Nephron (organoid): Measurements from ENCODE around the gene GALNTL6.

Experiments
- H3K27ac Mint-ChIP-seq, 3 experiments: 2 replicates each; pipeline ENCODE4 v1.8.0; 2020; ENCODE audit warnings: mixed read lengths in 3 of 3, mild to moderate bottlenecking in 2 of 3, moderate library complexity in 1 of 3
- H3K27me3 Mint-ChIP-seq: 2 replicates; pipeline ENCODE4 v1.8.0; 2021; ENCODE audit warnings: low read depth, mild to moderate bottlenecking, moderate library complexity, mixed read lengths
- H3K36me3 Mint-ChIP-seq: 2 replicates; pipeline ENCODE4 v1.8.0; 2020; ENCODE audit warnings: low read depth, mixed read lengths
- H3K4me1 Mint-ChIP-seq: 2 replicates; pipeline ENCODE4 v1.8.0; 2020; ENCODE audit warnings: mixed read lengths
- H3K4me3 Mint-ChIP-seq, 3 experiments: 2 replicates each; pipeline ENCODE4 v1.8.0; 2020; ENCODE audit warnings: mild to moderate bottlenecking in 3 of 3, mixed read lengths in 3 of 3, moderate library complexity in 2 of 3
- H3K9me3 Mint-ChIP-seq: 2 replicates; pipeline ENCODE4 v1.8.0; 2020; ENCODE audit warnings: mixed read lengths
- TF ChIP-seq, protein P1 (sequence below), 3 experiments: fragments of 200-600 bp; sonication (generic); IDR thresholded peaks; one replicate each; pipeline ENCODE4 v1.5.0; 2021; ENCODE audit warnings: antibody characterized with exemption in 3 of 3; ENCODE audit not compliant: unreplicated experiment in 3 of 3

The GALNTL6 gene

GRCh38 chr4:172734555-172734954 lies 921.4 kb downstream of the GALNTL6 start:
- Mint-ChIP-seq H3K27me3 (peaks cover 4% of the 10 kb centered on the region), H3K36me3 (peaks cover 6% of the 10 kb centered on the region), H3K4me3 (no peak overlapping the region), H3K4me1 (no peaks in the 10 kb centered on the region), H3K27ac (no peak overlapping the region), H3K9me3 (peaks cover 67% of the 10 kb centered on the region)
- TF ChIP-seq, protein P1, sequence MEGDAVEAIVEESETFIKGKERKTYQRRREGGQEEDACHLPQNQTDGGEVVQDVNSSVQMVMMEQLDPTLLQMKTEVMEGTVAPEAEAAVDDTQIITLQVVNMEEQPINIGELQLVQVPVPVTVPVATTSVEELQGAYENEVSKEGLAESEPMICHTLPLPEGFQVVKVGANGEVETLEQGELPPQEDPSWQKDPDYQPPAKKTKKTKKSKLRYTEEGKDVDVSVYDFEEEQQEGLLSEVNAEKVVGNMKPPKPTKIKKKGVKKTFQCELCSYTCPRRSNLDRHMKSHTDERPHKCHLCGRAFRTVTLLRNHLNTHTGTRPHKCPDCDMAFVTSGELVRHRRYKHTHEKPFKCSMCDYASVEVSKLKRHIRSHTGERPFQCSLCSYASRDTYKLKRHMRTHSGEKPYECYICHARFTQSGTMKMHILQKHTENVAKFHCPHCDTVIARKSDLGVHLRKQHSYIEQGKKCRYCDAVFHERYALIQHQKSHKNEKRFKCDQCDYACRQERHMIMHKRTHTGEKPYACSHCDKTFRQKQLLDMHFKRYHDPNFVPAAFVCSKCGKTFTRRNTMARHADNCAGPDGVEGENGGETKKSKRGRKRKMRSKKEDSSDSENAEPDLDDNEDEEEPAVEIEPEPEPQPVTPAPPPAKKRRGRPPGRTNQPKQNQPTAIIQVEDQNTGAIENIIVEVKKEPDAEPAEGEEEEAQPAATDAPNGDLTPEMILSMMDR (IDR thresholded peaks at IDR 0.05; ENCODE audit: unreplicated experiment in 3 of 3): no peak

- peaks cover 4% of the 10 kb centered on the region for H3K27me3 Mint-ChIP-seq
These were observed 922.8 kb downstream of the GALNTL6 start for GRCh38 chr4:172736046-172736445.

DNA sequence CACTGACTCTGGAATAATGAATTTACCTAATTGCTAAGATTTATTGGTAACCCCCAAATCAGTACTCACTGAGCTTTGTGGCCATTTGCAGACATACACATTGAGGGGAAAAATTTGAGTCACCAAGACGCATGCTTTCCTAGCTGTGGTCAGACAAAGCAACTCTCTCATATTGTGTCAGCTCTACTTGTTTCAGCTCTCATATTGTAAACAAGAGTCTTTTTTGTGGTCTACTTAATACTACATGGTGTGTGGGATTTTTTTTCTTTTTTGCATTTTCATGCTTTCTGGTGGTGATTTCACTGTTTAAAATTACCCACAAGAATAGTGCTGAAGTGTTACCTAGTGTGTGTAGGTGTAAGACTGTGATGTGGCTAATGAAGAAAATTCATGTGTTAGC lies 927.2 kb downstream of the GALNTL6 start:
- TF ChIP-seq, protein P1 (IDR thresholded peaks at IDR 0.05; ENCODE audit: unreplicated experiment in 3 of 3): no peak
- Mint-ChIP-seq H3K36me3 (no peaks in the 10 kb centered on the region), H3K4me1 (no peaks in the 10 kb centered on the region), H3K27me3 (peaks cover 3% of the 10 kb centered on the region), H3K27ac (no peak overlapping the region), H3K9me3 (peaks cover 22% of the 10 kb centered on the region), H3K4me3 (no peak overlapping the region)

More at GRCh38 chr4:172736046-172736445, 922.8 kb downstream of the GALNTL6 start:
- Mint-ChIP-seq H3K36me3 (peaks cover 6% of the 10 kb centered on the region), H3K27ac (no peak overlapping the region), H3K9me3 (peaks cover 55% of the 10 kb centered on the region), H3K4me1 (no peaks in the 10 kb centered on the region), H3K4me3 (no peak overlapping the region)
- TF ChIP-seq, protein P1 (IDR thresholded peaks at IDR 0.05; ENCODE audit: unreplicated experiment in 3 of 3): no peak

- Mint-ChIP-seq H3K36me3 (no peaks in the 10 kb centered on the region), H3K27ac (no peak overlapping the region), H3K27me3 (no peaks in the 10 kb centered on the region), H3K9me3 (peaks cover 2% of the 10 kb centered on the region), H3K4me3 (no peak overlapping the region), H3K4me1 (no peaks in the 10 kb centered on the region)
- TF ChIP-seq, protein P1 (IDR thresholded peaks at IDR 0.05; ENCODE audit: unreplicated experiment in 3 of 3): no peak
These were observed 937.7 kb downstream of the GALNTL6 start for GRCh38 chr4:172750910-172751309.

DNA sequence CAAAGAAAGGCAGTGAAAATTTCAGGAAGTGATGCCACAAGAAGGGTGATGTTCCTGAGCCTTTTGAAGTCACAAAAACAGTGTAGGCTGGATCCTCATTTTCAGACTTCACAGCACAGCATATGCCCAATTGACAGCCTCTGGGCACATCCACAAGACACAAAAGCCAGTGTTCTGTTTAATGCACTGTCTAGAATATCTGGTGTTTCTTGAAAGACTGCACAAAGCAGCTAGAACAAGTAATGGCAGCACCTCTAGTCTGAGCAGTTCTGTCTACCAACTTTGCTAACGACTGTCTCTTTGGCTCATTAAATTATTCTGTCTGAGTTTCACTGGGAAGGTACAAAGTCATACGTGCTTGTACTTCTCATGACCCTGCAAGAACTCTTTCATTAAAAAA lies 938.3 kb downstream of the GALNTL6 start:
- TF ChIP-seq, protein P1 (IDR thresholded peaks at IDR 0.05; ENCODE audit: unreplicated experiment in 3 of 3): no peak
- H3K9me3 Mint-ChIP-seq: peaks cover 2% of the 10 kb centered on the region
- no peaks in the 10 kb centered on the region for H3K4me1 Mint-ChIP-seq
- H3K27me3 Mint-ChIP-seq: no peaks in the 10 kb centered on the region
- no peaks in the 10 kb centered on the region for H3K36me3 Mint-ChIP-seq
- no peak overlapping the region for H3K4me3 Mint-ChIP-seq
- H3K27ac Mint-ChIP-seq: no peak overlapping the region

DNA sequence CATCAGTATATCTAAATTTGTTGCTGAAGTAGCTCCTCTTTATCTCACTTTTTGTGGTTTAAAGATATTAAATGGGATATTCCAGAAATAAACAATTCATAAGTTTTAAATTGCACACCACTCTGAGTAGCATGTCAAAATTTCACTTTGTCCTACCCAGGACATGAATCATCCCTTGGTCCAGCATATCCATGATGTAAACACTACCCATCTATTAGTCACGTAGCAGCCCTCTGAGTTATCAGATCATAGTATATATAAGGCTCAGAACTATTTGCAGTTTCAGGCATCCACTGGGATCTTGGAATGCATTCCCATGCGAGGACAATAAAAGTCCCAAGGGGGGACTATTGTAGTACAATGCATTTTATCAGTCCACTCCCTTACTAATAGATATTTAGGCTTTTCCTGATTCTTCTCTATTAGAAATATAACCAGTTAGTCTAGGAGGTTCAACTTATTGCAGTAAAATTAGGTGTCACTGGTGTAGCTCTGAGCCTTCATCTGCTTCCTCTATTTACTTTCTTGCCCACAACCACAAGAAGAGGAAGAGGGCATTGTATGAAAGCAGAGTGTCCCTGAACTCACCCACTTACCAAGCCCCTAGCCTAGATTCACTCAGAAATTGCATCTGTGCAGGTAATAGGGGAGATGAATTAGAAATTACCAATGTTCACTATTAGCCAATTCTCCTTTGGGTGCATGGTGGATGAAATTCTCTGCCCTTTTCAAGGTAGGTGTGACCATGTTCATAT lies 945.6 kb downstream of the GALNTL6 start:
- H3K27me3 Mint-ChIP-seq: no peaks in the 10 kb centered on the region
- no peak overlapping the region for H3K4me3 Mint-ChIP-seq
- peaks cover 2% of the 10 kb centered on the region for H3K9me3 Mint-ChIP-seq
- no peaks in the 10 kb centered on the region for H3K4me1 Mint-ChIP-seq
- TF ChIP-seq, protein P1 (IDR thresholded peaks at IDR 0.05; ENCODE audit: unreplicated experiment in 3 of 3): no peak
- H3K36me3 Mint-ChIP-seq: no peaks in the 10 kb centered on the region
- no peak overlapping the region for H3K27ac Mint-ChIP-seq
